GM18505 (cell line): ENCODE measurements around the gene DAAM1.

Source experiments
- ATAC-seq: cut with Tn5 transposase; IDR thresholded peaks from one replicate; pipeline ENCODE4 v1.9.1; 2021; ENCODE audit not compliant: unreplicated experiment
- POLR2A ChIP-seq: IDR thresholded peaks from 4 replicates; pipeline ENCODE4 v1.6.1; 2011; ENCODE audit warnings: borderline replicate concordance; ENCODE audit not compliant: insufficient read depth, insufficient read length; ENCODE audit errors: extremely low read depth

DAAM1 gene

DNA sequence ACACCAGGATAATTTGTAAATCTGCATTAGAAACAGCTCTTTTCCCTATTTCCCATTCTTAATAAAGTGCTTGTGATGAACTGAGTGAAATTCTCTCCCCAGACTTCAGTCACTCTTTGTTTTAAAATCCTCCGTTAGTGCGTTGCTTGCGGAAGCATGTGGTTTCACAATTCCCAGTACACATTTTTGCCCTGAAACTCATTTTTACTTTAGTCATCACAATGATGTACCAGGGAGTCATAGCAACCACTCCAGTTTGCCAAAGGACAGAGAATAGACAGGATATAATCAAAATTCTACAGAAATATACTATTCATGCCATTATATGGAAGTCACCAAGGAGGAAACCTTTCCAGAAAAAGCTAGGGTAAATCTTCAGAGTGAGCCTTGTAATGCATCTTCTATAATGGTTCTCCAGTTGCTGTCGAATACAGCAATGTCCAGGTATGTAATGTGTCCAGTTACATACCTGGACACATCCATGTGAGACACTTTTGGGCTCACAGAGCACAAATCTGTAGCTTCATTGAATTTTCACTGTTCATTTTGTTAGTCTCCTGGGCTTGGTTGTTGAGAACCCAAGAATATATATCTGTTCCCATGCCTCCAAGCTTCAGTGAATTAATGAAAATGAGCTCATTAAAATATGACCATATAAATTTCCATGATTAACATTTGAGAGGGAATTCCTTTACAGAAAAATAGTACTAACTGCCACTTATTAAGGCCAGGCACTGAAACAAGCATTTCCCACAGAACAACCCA is 219.0 kb downstream of the DAAM1 start:
- ATAC-seq: no peak
- TF ChIP-seq POLR2A: no peak

- TF ChIP-seq POLR2A: no peak
- ATAC-seq: no peak
Measured at GRCh38 chr14:59415836-59416602, 227.6 kb downstream of the DAAM1 start.

GRCh38 chr14:59417311-59417710 is 228.8 kb downstream of the DAAM1 start:
- TF ChIP-seq POLR2A: no peak
- no peak for ATAC-seq

DNA sequence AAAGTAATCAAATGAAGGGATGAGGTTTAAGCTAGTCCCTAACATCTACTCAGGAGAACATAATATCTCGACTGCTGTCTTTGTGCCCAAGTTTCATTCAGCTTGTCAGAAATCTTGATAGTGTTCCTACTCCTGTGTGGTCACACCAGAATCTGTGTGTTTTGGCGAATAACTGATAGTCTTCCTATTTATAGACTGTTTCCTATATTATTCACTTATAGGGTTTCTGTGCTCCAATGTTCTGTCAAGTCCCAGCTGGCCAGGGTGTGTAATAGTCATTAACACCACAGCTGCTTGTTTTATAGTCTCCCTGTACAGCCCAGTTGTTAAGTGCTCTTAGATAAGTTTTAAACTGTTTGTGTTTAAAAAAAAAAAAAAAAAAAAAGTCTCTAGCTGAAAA is 230.8 kb downstream of the DAAM1 start:
- no peak for TF ChIP-seq POLR2A
- ATAC-seq: no peak
